Right atrium auricular region (tissue), 2 donors: ENCODE data around the gene GLT1D1. TPM values are rescaled to one million over a fixed set of nuclear protein-coding genes. Genes with fewer than 3 reads are reported as not detected.
"Not testable (repeated sequence)": the region's sequence is repeated elsewhere in the genome, so short reads cannot be mapped to it uniquely, and the experiment has no call there.

Experiments
- DNase-seq: peaks from one replicate; pipeline ENCODE4 v3.0.0-alpha.2; 2019; ENCODE audit warnings: low spot score
- H3K27ac ChIP-seq, 2 donors: fragments of 200-600 bp; sonication (generic); 1 replicate in 1 of 2; 2 replicates in 1 of 2; pipeline ENCODE4 v1.5.1; 2016 to 2019
- H3K27me3 ChIP-seq, 2 donors: fragments of 200-600 bp; sonication (generic); one replicate each; pipeline versions ENCODE4 v1.5.1 to v1.6.0; 2017 to 2019
- H3K36me3 ChIP-seq: fragments of 200-600 bp; sonication (generic); one replicate; pipeline ENCODE4 v1.5.1; 2016
- H3K4me1 ChIP-seq, 2 donors: fragments of 200-600 bp; sonication (generic); one replicate each; pipeline versions ENCODE4 v1.5.1 to v1.6.0; 2017 to 2019
- H3K4me3 ChIP-seq, 2 donors: fragments of 200-600 bp; sonication (generic); 1 replicate in 1 of 2; 2 replicates in 1 of 2; pipeline ENCODE4 v1.5.1; 2017 to 2019; ENCODE audit warnings: mild to moderate bottlenecking in 1 of 2, moderate library complexity in 1 of 2
- H3K9me3 ChIP-seq, 2 donors: fragments of 200-600 bp; sonication (generic); one replicate each; pipeline ENCODE4 v1.5.1; 2019
- CTCF ChIP-seq, 2 donors: fragments of 200-600 bp; sonication (generic); IDR thresholded peaks; one replicate each; pipeline ENCODE4 v1.5.1; 2019; ENCODE audit warnings: antibody characterized with exemption in 2 of 2
- total RNA-seq, 2 donors: library from RNA; depleted of rRNA; stranded (reverse); fragments of >200 nt; gene quantifications; one replicate each; pipeline ENCODE4 v1.1.0, GENCODE V29; 2016

GLT1D1 gene
- total RNA-seq, 2 donors from 2014 or later = 0.20 TPM; not detected in 1

DNA sequence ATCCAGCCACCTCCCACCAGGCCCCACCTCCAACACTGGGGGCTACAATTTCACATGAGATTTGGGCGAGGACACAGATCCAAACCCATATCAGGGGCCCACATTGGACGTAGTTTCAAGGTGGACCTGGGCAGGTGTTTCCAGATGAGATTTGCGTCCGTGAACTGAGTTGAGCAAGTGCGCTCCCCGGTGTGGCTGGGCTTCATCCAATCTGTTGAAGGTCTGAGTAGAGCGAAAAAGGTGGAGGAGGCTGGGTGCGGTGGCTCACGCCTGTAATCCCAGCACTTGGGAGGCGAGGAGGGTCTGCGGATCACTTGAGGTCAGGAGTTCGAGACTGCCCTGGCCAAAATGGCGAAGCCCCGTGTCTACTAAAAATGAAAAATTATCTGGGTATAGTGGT is 4.9 kb upstream of the GLT1D1 start:
- no peak for TF ChIP-seq CTCF (IDR thresholded peaks at IDR 0.05)
- no peak overlapping the region for H3K4me3 ChIP-seq

DNA sequence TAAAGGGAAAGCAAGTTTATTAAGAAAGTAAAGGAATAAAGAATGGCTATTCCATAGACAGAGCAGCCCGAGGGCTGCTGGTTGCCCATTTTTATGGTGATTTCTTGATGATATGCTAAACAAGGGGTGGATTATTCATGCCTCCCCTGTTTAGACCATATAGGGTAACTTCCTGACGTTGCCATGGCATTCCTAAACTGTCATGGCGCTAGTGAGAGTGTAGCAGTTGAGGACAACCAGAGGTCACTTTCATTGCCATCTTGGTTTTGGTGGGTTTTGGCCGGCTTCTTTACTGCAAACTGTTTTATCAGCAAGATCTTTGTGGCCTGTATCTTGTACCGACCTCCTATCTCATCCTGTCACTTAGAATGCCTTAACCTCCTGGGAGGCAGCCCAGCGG is 3.5 kb upstream of the GLT1D1 start:
- H3K36me3 ChIP-seq, H3K27me3 ChIP-seq, DNase-seq, H3K27ac ChIP-seq, H3K9me3 ChIP-seq, H3K4me3 ChIP-seq, H3K4me1 ChIP-seq: not testable (repeated sequence)

More for the DNA sequence above, 4.9 kb upstream of the GLT1D1 start:
- no peak overlapping the region for H3K27ac ChIP-seq
- no peaks in the 10 kb centered on the region for H3K4me1 ChIP-seq
- no peak for DNase-seq
- no peaks in the 10 kb centered on the region for H3K36me3 ChIP-seq
- H3K27me3 ChIP-seq = no peaks in the 10 kb centered on the region
- no peaks in the 10 kb centered on the region for H3K9me3 ChIP-seq

- no peak for TF ChIP-seq CTCF (IDR thresholded peaks at IDR 0.05)
- H3K27me3 ChIP-seq = peaks cover 0 to 7% of the 10 kb centered on the region in 2 donors
Measured at GRCh38 chr12:128850400-128850799, 2.9 kb upstream of the GLT1D1 start.

GRCh38 chr12:128851429-128851828 is 1.8 kb upstream of the GLT1D1 start:
- H3K36me3 ChIP-seq, H3K27me3 ChIP-seq, H3K4me3 ChIP-seq, H3K9me3 ChIP-seq, H3K4me1 ChIP-seq, DNase-seq, H3K27ac ChIP-seq: not testable (repeated sequence)

More at GRCh38 chr12:128850400-128850799, 2.9 kb upstream of the GLT1D1 start:
- peaks cover 0 to 6% of the 10 kb centered on the region in 2 donors for H3K4me1 ChIP-seq
- no peak for DNase-seq
- no peak overlapping the region for H3K27ac ChIP-seq
- H3K4me3 ChIP-seq = no peak overlapping the region
- H3K36me3 ChIP-seq = no peaks in the 10 kb centered on the region
- no peaks in the 10 kb centered on the region for H3K9me3 ChIP-seq

GRCh38 chr12:128852026-128852698 is 1.1 kb upstream of the GLT1D1 start:
- no peak overlapping the region for H3K4me3 ChIP-seq
- H3K4me1 ChIP-seq = peaks cover 0 to 6% of the 10 kb centered on the region in 2 donors
- no peaks in the 10 kb centered on the region for H3K9me3 ChIP-seq
- no peak for TF ChIP-seq CTCF (IDR thresholded peaks at IDR 0.05)
- peaks cover 0 to 7% of the 10 kb centered on the region in 2 donors for H3K27me3 ChIP-seq
- DNase-seq = no peak
- no peak overlapping the region for H3K27ac ChIP-seq
- H3K36me3 ChIP-seq = no peaks in the 10 kb centered on the region

DNA sequence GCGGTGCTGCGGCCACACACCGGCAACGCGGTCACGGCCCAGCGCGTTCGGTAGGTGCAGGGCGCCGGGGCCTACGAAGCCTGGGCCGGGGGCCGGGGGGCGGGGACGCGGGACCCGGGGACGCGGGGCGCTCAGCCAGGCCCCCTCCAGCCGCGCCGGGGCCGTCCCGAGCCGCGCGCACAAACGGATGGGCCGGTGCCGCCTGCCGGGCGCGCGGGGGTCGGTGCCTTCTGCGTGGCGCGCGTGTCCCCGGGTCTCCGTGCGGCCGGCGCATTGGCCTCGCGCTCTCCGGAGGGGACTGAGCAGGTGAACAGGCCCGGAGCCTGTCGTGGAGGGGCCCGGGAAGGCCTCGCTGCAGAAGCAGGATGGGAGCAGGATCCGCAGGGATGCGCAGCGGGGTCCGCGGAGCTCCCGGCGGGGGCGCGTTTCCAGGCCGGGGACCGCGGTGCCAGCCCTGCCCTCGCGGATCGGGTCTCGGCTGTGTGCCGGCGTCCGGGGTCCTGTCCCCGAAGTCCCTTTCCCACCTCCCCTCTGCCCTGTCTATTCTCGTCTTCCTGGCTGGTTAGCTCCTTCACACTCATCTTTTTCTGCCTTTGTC is 421 bp downstream of the GLT1D1 start:
- no peak for TF ChIP-seq CTCF (IDR thresholded peaks at IDR 0.05)
- Histone ChIP-seq H3K36me3 (no peaks in the 10 kb centered on the region), H3K27ac (no peak overlapping the region), H3K4me1 (peaks cover 0 to 6% of the 10 kb centered on the region in 2 donors), H3K9me3 (no peaks in the 10 kb centered on the region), H3K27me3 (peaks cover 0 to 7% of the 10 kb centered on the region in 2 donors), H3K4me3 (peak overlapping the region in 1 of 2 donors; percentile 31)
- no peak for DNase-seq
